GM18873 (cell line): Measurements from ENCODE around the gene GAS2L2.
"Not testable (repeated sequence)": the region's sequence is repeated elsewhere in the genome, so short reads cannot be mapped to it uniquely, and the experiment has no call there.

ENCODE experiments used
- ATAC-seq: cut with Tn5 transposase; IDR thresholded peaks from one replicate; pipeline ENCODE4 v1.9.1; 2021; ENCODE audit warnings: mild to moderate bottlenecking, moderate library complexity, moderate number of reproducible peaks; ENCODE audit not compliant: unreplicated experiment, low FRiP score

The GAS2L2 gene

DNA sequence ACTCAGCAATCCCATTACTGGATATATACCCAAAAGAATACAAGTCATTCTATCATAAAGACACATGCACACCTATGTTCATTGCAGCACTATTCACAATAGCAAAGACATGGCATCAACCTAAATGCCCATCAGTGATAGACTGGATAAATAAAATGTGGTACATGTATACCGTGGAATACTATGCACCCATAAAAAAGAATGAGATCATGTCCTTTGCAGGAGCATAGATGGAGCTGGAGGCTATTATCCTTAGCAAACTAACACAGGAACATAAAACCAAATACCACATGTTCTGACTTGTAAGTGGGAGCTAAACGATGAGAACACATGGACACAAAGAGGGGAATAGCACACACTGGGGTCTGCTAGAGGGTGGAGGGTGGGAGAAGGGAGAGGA, 49.7 kb downstream of the GAS2L2 start:
- not testable (repeated sequence) for ATAC-seq

DNA sequence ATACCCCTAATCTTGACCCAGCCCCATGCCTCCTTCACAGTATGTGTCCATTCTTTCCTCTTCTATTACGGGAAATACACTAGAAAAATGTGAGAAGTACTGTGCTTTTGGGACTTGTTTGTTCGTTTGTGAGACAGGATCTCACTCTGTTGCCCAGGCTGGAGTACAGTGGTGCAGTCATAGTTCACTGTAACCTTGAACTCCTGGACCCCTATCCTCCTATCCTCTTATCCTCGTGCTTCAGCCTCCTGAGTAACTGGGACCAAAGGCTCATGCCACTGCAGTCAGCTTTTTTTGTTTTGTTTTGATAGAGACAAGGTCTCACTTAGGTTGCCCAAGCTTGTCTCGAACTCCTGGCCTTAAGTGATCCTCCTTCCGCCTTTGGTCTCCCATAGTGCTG, 51.5 kb downstream of the GAS2L2 start:
- no peak for ATAC-seq

DNA sequence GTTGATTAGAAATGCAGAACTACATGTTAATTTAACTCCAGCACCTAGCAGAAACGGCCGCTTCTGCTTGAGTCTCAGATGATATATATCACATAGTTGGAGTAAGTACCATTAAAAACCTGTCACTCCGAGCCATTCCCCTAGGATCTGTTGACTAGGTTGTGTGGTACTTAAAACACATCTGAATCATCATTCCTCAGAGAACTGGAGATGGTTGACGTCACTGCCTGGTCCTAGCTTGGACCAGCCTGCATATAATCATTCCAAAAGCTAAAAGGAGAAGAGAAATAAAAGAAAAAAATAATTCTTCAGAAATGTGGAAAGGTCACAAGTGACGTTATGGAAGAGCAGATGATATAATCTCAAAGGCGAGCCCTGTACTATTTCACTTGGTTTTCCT, 52.9 kb downstream of the GAS2L2 start:
- ATAC-seq, result no peak

GRCh38 chr17:35698800-35699199, 54.2 kb downstream of the GAS2L2 start:
- no peak for ATAC-seq

DNA sequence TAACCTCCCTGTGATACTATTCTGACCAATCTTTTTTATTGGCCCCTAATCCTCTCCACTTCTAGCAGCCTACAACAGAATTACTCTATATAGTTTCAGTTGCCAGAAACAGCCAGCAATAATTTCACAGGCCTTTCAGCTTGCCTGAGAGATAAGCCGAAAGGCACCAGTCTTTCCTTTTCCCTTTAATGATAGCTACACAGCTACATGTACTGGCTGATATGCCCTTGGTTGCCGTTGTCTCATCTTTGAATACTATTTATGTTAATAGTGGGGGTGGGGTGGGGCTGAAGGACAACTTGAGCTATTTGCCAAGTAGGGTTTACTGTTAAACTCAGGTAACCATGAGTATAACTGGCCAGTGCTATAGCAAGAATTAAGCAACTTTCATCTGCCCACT, 57.4 kb downstream of the GAS2L2 start:
- ATAC-seq, result no peak

- no peak for ATAC-seq
Observed at GRCh38 chr17:35694906-35695305, 58.1 kb downstream of the GAS2L2 start.
